Caco-2 (cell line): Measurements from ENCODE around the gene PPP1R13B. TPM values are rescaled to one million over a fixed set of nuclear protein-coding genes. Genes with fewer than 3 reads are reported as not detected.
A peak's percentile ranks its signal among the peaks of the same experiment; 100 is the strongest.

Experiments
- BruUV-seq: library from RNA; stranded (reverse); fragments of 400-500 nt; replicated peaks from 2 replicates; lab custom pipeline; 2021; lab: Mats Ljungman, UMichigan
- CTCF ChIA-PET: fragments of 300-600 bp; sonication (Branson Sonifier 250); formaldehyde crosslinking; loops from one replicate; lab custom pipeline; 2022; ENCODE audit warnings: antibody characterized with exemption; lab: Charles Lee
- POLR2A ChIA-PET: fragments of 300-600 bp; sonication (Branson Sonifier 250); formaldehyde crosslinking; loops from one replicate; lab custom pipeline; 2022; ENCODE audit warnings: antibody characterized with exemption; lab: Charles Lee
- DNase-seq, 2 experiments: peaks; one replicate each; pipeline versions ENCODE4 v3.0.0 to v3.0.0-alpha.2; 2020 to 2022
- H3K27me3 ChIP-seq: replicated peaks from 2 replicates; pipeline ENCODE4 v1.6.0; 2011; ENCODE audit warnings: low read length; ENCODE audit not compliant: control insufficient read depth, insufficient read depth
- H3K36me3 ChIP-seq: 2 replicates; pipeline ENCODE4 v1.5.1; 2011; ENCODE audit warnings: low read length; ENCODE audit not compliant: control insufficient read depth, insufficient read depth
- H3K4me1 ChIP-seq: fragments of 250-450 bp; sonication (Bioruptor Pico); 2 replicates; pipeline ENCODE4 v1.5.1; 2020; ENCODE audit warnings: mild to moderate bottlenecking
- H3K4me3 ChIP-seq: 2 replicates; pipeline ENCODE4 v1.5.1; 2011; ENCODE audit warnings: low read depth, mild to moderate bottlenecking, control low read depth, low read length
- H3K9me3 ChIP-seq: fragments of 250-450 bp; sonication (Bioruptor Pico); 2 replicates; pipeline ENCODE4 v1.5.1; 2020; ENCODE audit warnings: mild to moderate bottlenecking, moderate library complexity
- H3K27ac Mint-ChIP-seq: one replicate; pipeline ENCODE4 v1.8.0; 2022; ENCODE audit warnings: mixed read lengths; ENCODE audit not compliant: unreplicated experiment
- H3K27me3 Mint-ChIP-seq: one replicate; pipeline ENCODE4 v1.8.0; 2022; ENCODE audit warnings: mixed read lengths; ENCODE audit not compliant: insufficient read depth, unreplicated experiment
- H3K36me3 Mint-ChIP-seq: one replicate; pipeline ENCODE4 v1.8.0; 2022; ENCODE audit warnings: mild to moderate bottlenecking, mixed read lengths; ENCODE audit not compliant: insufficient read depth, unreplicated experiment
- H3K4me1 Mint-ChIP-seq: one replicate; pipeline ENCODE4 v1.8.0; 2022; ENCODE audit warnings: low read depth, mixed read lengths; ENCODE audit not compliant: unreplicated experiment
- H3K4me3 Mint-ChIP-seq: one replicate; pipeline ENCODE4 v1.8.0; 2022; ENCODE audit warnings: mild to moderate bottlenecking, moderate library complexity, mixed read lengths; ENCODE audit not compliant: unreplicated experiment
- H3K9me3 Mint-ChIP-seq: one replicate; pipeline ENCODE4 v1.8.0; 2022; ENCODE audit warnings: mixed read lengths; ENCODE audit not compliant: unreplicated experiment
- intact Hi-C: fragments of 100-400 bp; cut with micrococcal nuclease; formaldehyde crosslinking; loops from one replicate; pipeline ENCODE4 v1.10.0; 2022; ENCODE audit not compliant: unreplicated experiment
- total RNA-seq: library from RNA; stranded (reverse); gene quantifications from 2 replicates; pipeline ENCODE4 v1.2.3, GENCODE V29; 2022
- TF ChIP-seq, protein P1 (sequence below), 2 experiments: fragments of 200-600 bp in 1 of 2; IDR thresholded peaks; 1 replicate in 1 of 2; 2 replicates in 1 of 2; pipeline versions ENCODE4 v1.5.1 to v1.8.0; 2011 to 2022; ENCODE audit warnings: antibody characterized with exemption in 1 of 2, control low read depth in 1 of 2, inconsistent platforms in 1 of 2, low read depth in 1 of 2, low read length in 1 of 2, mild to moderate bottlenecking in 1 of 2, moderate library complexity in 1 of 2; ENCODE audit not compliant: insufficient read depth in 1 of 2, severe bottlenecking in 1 of 2, unreplicated experiment in 1 of 2

PPP1R13B gene
- total RNA-seq, 1 experiment from 2014 or later, result 15.8 TPM

DNA sequence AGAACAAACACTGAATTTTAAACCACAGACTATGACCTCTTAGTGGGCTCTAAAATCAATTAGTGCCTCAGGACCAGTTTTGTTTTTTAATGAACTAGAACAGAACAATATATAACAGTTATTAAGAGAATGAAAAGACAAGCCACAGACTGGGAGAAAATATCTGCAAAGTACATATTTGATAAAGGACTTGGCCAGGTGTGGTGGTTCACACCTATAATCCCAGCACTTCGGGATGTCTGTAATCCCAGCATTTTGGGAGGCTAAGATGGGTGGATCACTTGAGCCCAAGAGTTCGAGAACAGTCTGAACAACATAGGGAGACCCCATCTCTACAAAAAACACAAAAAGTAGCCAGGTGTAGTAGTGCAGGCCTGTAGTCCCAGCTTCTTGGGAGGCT, 36.2 kb downstream of the PPP1R13B start:
- ChIA-PET CTCF (interaction anchor here (0.6 to 0.7 kb wide), 2 partner anchors 8 to 184 kb away, joined by 5 to 10 read pairs; no protein-coding TSS in a partner anchor), POLR2A (no interaction called here)
- TF ChIP-seq, protein P1, sequence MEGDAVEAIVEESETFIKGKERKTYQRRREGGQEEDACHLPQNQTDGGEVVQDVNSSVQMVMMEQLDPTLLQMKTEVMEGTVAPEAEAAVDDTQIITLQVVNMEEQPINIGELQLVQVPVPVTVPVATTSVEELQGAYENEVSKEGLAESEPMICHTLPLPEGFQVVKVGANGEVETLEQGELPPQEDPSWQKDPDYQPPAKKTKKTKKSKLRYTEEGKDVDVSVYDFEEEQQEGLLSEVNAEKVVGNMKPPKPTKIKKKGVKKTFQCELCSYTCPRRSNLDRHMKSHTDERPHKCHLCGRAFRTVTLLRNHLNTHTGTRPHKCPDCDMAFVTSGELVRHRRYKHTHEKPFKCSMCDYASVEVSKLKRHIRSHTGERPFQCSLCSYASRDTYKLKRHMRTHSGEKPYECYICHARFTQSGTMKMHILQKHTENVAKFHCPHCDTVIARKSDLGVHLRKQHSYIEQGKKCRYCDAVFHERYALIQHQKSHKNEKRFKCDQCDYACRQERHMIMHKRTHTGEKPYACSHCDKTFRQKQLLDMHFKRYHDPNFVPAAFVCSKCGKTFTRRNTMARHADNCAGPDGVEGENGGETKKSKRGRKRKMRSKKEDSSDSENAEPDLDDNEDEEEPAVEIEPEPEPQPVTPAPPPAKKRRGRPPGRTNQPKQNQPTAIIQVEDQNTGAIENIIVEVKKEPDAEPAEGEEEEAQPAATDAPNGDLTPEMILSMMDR (IDR thresholded peaks at IDR 0.05; ENCODE audit: insufficient read depth in 1 of 2, low read depth in 1 of 2, low read length in 1 of 2, severe bottlenecking in 1 of 2, unreplicated experiment in 1 of 2), result no peak
- DNase-seq, result no peak
- Histone ChIP-seq H3K36me3 (no peaks in the 10 kb centered on the region), H3K4me3 (no peak overlapping the region), H3K9me3 (no peaks in the 10 kb centered on the region), H3K4me1 (no peaks in the 10 kb centered on the region), H3K27me3 (no peaks in the 10 kb centered on the region)
- Mint-ChIP-seq H3K4me1 (no peaks in the 10 kb centered on the region), H3K36me3 (no peaks in the 10 kb centered on the region), H3K4me3 (no peak overlapping the region), H3K27me3 (no peaks in the 10 kb centered on the region), H3K27ac (no peak overlapping the region), H3K9me3 (no peaks in the 10 kb centered on the region)
- no TSS peak for BruUV-seq
- intact Hi-C loops, result no loop called here

- POLR2A ChIA-PET, result no interaction called here
- H3K36me3 Mint-ChIP-seq, result no peaks in the 10 kb centered on the region
- H3K9me3 Mint-ChIP-seq, result no peaks in the 10 kb centered on the region
- intact Hi-C loops, result loop anchor here (1.0 kb wide), 3 partner anchors 102 to 270 kb away; no protein-coding TSS in a partner anchor
- CTCF ChIA-PET, result interaction anchor here (0.5 to 1.9 kb wide), 18 partner anchors 8 to 1558 kb away, joined by 3 to 46 read pairs (median 5); no protein-coding TSS in a partner anchor
- DNase-seq, result peak; percentile 69 to 85
- Histone ChIP-seq H3K9me3 (no peaks in the 10 kb centered on the region), H3K4me1 (no peaks in the 10 kb centered on the region), H3K36me3 (no peaks in the 10 kb centered on the region), H3K4me3 (no peak overlapping the region), H3K27me3 (no peaks in the 10 kb centered on the region)
- TF ChIP-seq, protein P1 (IDR thresholded peaks at IDR 0.05; ENCODE audit: insufficient read depth in 1 of 2, low read depth in 1 of 2, low read length in 1 of 2, severe bottlenecking in 1 of 2, unreplicated experiment in 1 of 2), result peak; percentile 87 to 90
- H3K4me3 Mint-ChIP-seq, result no peak overlapping the region
- no TSS peak for BruUV-seq
- no peaks in the 10 kb centered on the region for H3K4me1 Mint-ChIP-seq
- H3K27me3 Mint-ChIP-seq, result no peaks in the 10 kb centered on the region
- H3K27ac Mint-ChIP-seq, result no peak overlapping the region
These were observed 38.9 kb downstream of the PPP1R13B start for GRCh38 chr14:103808403-103809001.

DNA sequence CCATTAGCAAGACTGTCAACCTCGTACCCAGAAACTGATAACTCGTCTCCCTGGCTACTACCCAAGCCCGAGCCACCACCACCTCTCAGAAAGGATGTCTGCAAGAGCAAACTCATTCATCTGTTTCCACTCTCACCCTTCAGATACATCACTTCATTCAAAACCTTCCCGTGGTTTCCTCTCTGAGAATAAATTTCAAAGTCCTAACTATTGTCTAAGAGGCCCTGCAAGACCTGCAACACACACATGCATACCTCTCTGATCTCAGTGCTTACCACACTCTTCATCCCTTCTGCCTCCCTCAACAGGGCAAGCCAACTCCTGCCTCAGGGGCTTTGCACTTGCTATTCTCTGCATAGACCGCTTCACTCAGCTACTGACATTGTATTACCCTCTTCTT, 40.6 kb downstream of the PPP1R13B start:
- no peak overlapping the region for H3K27ac Mint-ChIP-seq
- H3K9me3 Mint-ChIP-seq, result no peaks in the 10 kb centered on the region
- H3K4me1 Mint-ChIP-seq, result peaks cover under 1% of the 10 kb centered on the region
- CTCF ChIA-PET, result interaction anchor here (1.2 to 3.4 kb wide), 2 partner anchors 103 to 172 kb away, joined by 3 to 11 read pairs; no protein-coding TSS in a partner anchor
- no peak overlapping the region for H3K4me3 Mint-ChIP-seq
- TF ChIP-seq, protein P1 (IDR thresholded peaks at IDR 0.05; ENCODE audit: insufficient read depth in 1 of 2, low read depth in 1 of 2, low read length in 1 of 2, severe bottlenecking in 1 of 2, unreplicated experiment in 1 of 2), result no peak
- POLR2A ChIA-PET, result no interaction called here
- BruUV-seq, result no TSS peak
- H3K4me1 ChIP-seq, result no peaks in the 10 kb centered on the region
- DNase-seq, result no peak
- H3K4me3 ChIP-seq, result no peak overlapping the region
- no peaks in the 10 kb centered on the region for H3K36me3 ChIP-seq
- no peaks in the 10 kb centered on the region for H3K9me3 ChIP-seq
- H3K27me3 Mint-ChIP-seq, result no peaks in the 10 kb centered on the region
- no peaks in the 10 kb centered on the region for H3K27me3 ChIP-seq
- intact Hi-C loops, result no loop called here
- H3K36me3 Mint-ChIP-seq, result no peaks in the 10 kb centered on the region
